GM23338 (cell line): ENCODE data around the gene TSFM. TPM values are rescaled to one million over a fixed set of nuclear protein-coding genes. Genes with fewer than 3 reads are reported as not detected.
A peak's percentile ranks its signal among the peaks of the same experiment; 100 is the strongest.

Experiments used
- ATAC-seq: fragments of 200-7000 bp; cut with Tn5 transposase; 3 replicates; pipeline ENCODE4 v1.9.1; 2020
- DNase-seq: peaks from one replicate; pipeline ENCODE4 v3.0.0-alpha.2; 2015; ENCODE audit warnings: low spot score
- H2AFZ ChIP-seq: fragments of 200-600 bp; sonication (generic); 2 replicates; pipeline ENCODE4 v1.8.0; 2016; ENCODE audit warnings: antibody characterized with exemption, mild to moderate bottlenecking, moderate library complexity
- H3F3A ChIP-seq: fragments of 200-600 bp; sonication (generic); replicated peaks from 2 replicates; pipeline ENCODE4 v1.8.0; 2017; ENCODE audit warnings: antibody characterized with exemption, mixed run types, low read depth
- H3K27ac ChIP-seq: fragments of 200-600 bp; sonication (generic); 2 replicates; pipeline ENCODE4 v1.6.1; 2016; ENCODE audit warnings: low read depth
- H3K27me3 ChIP-seq: fragments of 200-600 bp; sonication (generic); 2 replicates; pipeline ENCODE4 v1.8.0; 2016; ENCODE audit warnings: mild to moderate bottlenecking, mixed run types, moderate library complexity; ENCODE audit not compliant: insufficient read depth
- H3K36me3 ChIP-seq: fragments of 200-600 bp; sonication (generic); 2 replicates; pipeline ENCODE4 v1.8.0; 2016; ENCODE audit warnings: mild to moderate bottlenecking; ENCODE audit not compliant: insufficient read depth
- H3K4me1 ChIP-seq: fragments of 200-600 bp; sonication (generic); 2 replicates; pipeline ENCODE4 v1.8.0; 2016; ENCODE audit warnings: mild to moderate bottlenecking, moderate library complexity; ENCODE audit not compliant: insufficient read depth
- H3K4me2 ChIP-seq: fragments of 200-600 bp; sonication (generic); 2 replicates; pipeline ENCODE4 v1.7.1; 2017; ENCODE audit warnings: mixed run types
- H3K4me3 ChIP-seq: fragments of 200-600 bp; sonication (generic); 2 replicates; pipeline ENCODE4 v1.6.1; 2016; ENCODE audit warnings: mixed run types
- H3K79me2 ChIP-seq: fragments of 200-600 bp; sonication (generic); replicated peaks from 2 replicates; pipeline ENCODE4 v1.8.0; 2017; ENCODE audit warnings: mild to moderate bottlenecking; ENCODE audit not compliant: insufficient read depth
- H3K9me2 ChIP-seq: fragments of 200-600 bp; sonication (generic); 2 replicates; pipeline ENCODE4 v1.8.0; 2017; ENCODE audit not compliant: insufficient read depth
- H4K20me1 ChIP-seq: fragments of 200-600 bp; sonication (generic); replicated peaks from 2 replicates; pipeline ENCODE4 v1.8.0; 2017; ENCODE audit warnings: mild to moderate bottlenecking; ENCODE audit not compliant: insufficient read depth
- H3K27ac Mint-ChIP-seq: 2 replicates; pipeline ENCODE4 v1.8.0; 2020; ENCODE audit warnings: inconsistent platforms, mild to moderate bottlenecking, moderate library complexity, mixed read lengths
- H3K27me3 Mint-ChIP-seq: 3 replicates; pipeline ENCODE4 v1.8.0; 2022; ENCODE audit warnings: low read depth, mild to moderate bottlenecking, moderate library complexity, mixed read lengths, inconsistent platforms; ENCODE audit not compliant: insufficient read depth, poor library complexity
- H3K36me3 Mint-ChIP-seq: 3 replicates; pipeline ENCODE4 v1.8.0; 2021; ENCODE audit warnings: low read depth, mild to moderate bottlenecking, inconsistent platforms, moderate library complexity, mixed read lengths
- H3K4me1 Mint-ChIP-seq: 3 replicates; pipeline ENCODE4 v1.8.0; 2020; ENCODE audit warnings: mild to moderate bottlenecking, inconsistent platforms, mixed read lengths
- H3K4me3 Mint-ChIP-seq: 3 replicates; pipeline ENCODE4 v1.8.0; 2021; ENCODE audit warnings: moderate library complexity, mild to moderate bottlenecking, inconsistent platforms, mixed read lengths
- H3K9me3 Mint-ChIP-seq: 3 replicates; pipeline ENCODE4 v1.8.0; 2020; ENCODE audit warnings: moderate library complexity, mild to moderate bottlenecking, inconsistent platforms, mixed read lengths
- CREB1 ChIP-seq: fragments of 250-450 bp; sonication (Bioruptor Pico); IDR thresholded peaks from 2 replicates; pipeline ENCODE4 v1.5.0; 2020; ENCODE audit warnings: low read depth, mild to moderate bottlenecking, moderate library complexity
- JUNB ChIP-seq: IDR thresholded peaks from one replicate; pipeline ENCODE4 v1.6.1; 2016; ENCODE audit warnings: antibody characterized with exemption; ENCODE audit not compliant: unreplicated experiment
- STAT1 ChIP-seq: IDR thresholded peaks from one replicate; pipeline ENCODE4 v1.6.1; 2016; ENCODE audit warnings: antibody characterized with exemption; ENCODE audit not compliant: unreplicated experiment
- polyA plus RNA-seq: library from polyadenylated mRNA; unstranded; fragments of >200 nt; fragmentation: Nextera tagmentation; extraction: Ambion mirVana; gene quantifications from 2 replicates; pipeline ENCODE4 v1.2.1, GENCODE V29; 2016
- total RNA-seq: library from RNA; depleted of rRNA; stranded (reverse); fragments of >200 nt; shearing (Covaris generic); gene quantifications from 2 replicates; pipeline ENCODE4 v1.2.3, GENCODE V29; 2014
- TF ChIP-seq, protein P1 (sequence below): fragments of 250-450 bp; sonication (Bioruptor Pico); IDR thresholded peaks from 2 replicates; pipeline ENCODE4 v1.5.0; 2020; ENCODE audit warnings: mild to moderate bottlenecking, moderate library complexity

Gene TSFM
- total and polyA plus RNA-seq, 2 experiments from 2014 or later: 29.5 to 43.1 TPM

DNA sequence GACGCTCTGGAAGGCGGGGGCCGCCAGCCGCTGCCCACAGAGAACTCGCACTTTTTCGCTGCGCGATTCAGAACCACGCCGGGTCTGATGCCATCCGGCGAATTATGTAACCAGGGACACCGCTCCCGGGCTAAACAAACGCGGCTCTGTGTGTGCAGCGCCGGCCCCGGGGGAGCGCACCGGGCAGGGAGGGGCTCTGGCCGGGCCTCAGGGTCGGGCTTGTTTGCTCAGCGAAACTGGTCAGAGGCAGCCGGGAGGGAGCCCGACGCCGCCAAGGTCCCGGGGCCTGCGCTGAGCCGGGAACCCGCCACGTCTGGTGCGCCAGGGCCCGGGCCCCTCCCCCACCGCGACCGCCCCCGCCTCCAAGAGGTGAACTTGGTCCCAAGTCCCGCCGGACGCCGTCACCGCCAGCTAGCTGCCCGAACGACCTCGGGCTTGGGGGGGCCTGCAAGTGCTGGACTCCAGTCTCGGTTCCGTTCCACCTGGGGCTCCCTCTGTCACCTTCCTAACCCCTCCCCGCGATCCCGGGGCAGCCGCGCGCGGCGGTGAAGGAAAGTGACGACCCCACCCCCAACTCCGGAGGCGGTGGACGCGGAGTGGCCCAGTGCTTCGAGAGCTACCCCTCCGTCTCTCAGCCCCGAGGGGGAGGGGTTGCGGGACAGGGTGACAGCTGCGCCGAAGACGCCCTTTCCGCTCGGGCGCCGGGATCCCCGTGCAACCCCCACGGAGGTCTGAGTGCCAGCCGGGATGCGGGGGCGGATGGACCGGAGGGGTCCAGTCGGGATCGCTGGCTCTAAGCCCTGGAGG lies 63.1 kb downstream of the TSFM start:
- Mint-ChIP-seq H3K4me1 (peaks cover 53% of the 10 kb centered on the region), H3K36me3 (peaks cover 9% of the 10 kb centered on the region; the same call in 2 of the 3 replicates), H3K9me3 (no peaks in the 10 kb centered on the region), H3K27ac (0 out of 2 replicates have a peak overlapping the region, but pooled peaks have one; percentile 82), H3K4me3 (peak overlapping the region; percentile 84), H3K27me3 (peaks cover 13% of the 10 kb centered on the region)
- Histone ChIP-seq H3K36me3 (no peaks in the 10 kb centered on the region), H3K27me3 (no peaks in the 10 kb centered on the region), H3K79me2 (peaks cover 54% of the 10 kb centered on the region), H3F3A (peaks cover 5% of the 10 kb centered on the region; the same call in 1 of the 2 replicates), H3K4me3 (peak overlapping the region; percentile 99), H3K9me2 (no peaks in the 10 kb centered on the region), H3K4me2 (peak overlapping the region; percentile 97), H2AFZ (no peak overlapping the region), H4K20me1 (peaks cover 25% of the 10 kb centered on the region), H3K4me1 (peaks cover 53% of the 10 kb centered on the region), H3K27ac (peak overlapping the region; percentile 100)
- TF ChIP-seq CREB1 (CRISPR knock-in tag): peak; percentile 31; the same call in 1 of the 2 replicates
- TF ChIP-seq, protein P1, sequence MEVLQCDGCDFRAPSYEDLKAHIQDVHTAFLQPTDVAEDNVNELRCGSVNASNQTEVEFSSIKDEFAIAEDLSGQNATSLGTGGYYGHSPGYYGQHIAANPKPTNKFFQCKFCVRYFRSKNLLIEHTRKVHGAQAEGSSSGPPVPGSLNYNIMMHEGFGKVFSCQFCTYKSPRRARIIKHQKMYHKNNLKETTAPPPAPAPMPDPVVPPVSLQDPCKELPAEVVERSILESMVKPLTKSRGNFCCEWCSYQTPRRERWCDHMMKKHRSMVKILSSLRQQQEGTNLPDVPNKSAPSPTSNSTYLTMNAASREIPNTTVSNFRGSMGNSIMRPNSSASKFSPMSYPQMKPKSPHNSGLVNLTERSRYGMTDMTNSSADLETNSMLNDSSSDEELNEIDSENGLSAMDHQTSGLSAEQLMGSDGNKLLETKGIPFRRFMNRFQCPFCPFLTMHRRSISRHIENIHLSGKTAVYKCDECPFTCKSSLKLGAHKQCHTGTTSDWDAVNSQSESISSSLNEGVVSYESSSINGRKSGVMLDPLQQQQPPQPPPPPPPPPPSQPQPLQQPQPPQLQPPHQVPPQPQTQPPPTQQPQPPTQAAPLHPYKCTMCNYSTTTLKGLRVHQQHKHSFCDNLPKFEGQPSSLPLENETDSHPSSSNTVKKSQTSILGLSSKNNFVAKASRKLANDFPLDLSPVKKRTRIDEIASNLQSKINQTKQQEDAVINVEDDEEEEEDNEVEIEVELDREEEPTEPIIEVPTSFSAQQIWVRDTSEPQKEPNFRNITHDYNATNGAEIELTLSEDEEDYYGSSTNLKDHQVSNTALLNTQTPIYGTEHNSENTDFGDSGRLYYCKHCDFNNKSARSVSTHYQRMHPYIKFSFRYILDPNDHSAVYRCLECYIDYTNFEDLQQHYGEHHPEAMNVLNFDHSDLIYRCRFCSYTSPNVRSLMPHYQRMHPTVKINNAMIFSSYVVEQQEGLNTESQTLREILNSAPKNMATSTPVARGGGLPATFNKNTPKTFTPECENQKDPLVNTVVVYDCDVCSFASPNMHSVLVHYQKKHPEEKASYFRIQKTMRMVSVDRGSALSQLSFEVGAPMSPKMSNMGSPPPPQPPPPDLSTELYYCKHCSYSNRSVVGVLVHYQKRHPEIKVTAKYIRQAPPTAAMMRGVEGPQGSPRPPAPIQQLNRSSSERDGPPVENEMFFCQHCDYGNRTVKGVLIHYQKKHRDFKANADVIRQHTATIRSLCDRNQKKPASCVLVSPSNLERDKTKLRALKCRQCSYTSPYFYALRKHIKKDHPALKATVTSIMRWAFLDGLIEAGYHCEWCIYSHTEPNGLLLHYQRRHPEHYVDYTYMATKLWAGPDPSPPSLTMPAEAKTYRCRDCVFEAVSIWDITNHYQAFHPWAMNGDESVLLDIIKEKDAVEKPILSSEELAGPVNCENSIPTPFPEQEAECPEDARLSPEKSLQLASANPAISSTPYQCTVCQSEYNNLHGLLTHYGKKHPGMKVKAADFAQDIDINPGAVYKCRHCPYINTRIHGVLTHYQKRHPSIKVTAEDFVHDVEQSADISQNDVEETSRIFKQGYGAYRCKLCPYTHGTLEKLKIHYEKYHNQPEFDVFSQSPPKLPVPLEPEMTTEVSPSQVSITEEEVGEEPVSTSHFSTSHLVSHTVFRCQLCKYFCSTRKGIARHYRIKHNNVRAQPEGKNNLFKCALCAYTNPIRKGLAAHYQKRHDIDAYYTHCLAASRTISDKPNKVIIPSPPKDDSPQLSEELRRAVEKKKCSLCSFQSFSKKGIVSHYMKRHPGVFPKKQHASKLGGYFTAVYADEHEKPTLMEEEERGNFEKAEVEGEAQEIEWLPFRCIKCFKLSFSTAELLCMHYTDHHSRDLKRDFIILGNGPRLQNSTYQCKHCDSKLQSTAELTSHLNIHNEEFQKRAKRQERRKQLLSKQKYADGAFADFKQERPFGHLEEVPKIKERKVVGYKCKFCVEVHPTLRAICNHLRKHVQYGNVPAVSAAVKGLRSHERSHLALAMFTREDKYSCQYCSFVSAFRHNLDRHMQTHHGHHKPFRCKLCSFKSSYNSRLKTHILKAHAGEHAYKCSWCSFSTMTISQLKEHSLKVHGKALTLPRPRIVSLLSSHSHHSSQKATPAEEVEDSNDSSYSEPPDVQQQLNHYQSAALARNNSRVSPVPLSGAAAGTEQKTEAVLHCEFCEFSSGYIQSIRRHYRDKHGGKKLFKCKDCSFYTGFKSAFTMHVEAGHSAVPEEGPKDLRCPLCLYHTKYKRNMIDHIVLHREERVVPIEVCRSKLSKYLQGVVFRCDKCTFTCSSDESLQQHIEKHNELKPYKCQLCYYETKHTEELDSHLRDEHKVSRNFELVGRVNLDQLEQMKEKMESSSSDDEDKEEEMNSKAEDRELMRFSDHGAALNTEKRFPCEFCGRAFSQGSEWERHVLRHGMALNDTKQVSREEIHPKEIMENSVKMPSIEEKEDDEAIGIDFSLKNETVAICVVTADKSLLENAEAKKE (CRISPR knock-in tag): no peak
- ATAC-seq: peak; percentile 32
- DNase-seq: peak; percentile 71

DNA sequence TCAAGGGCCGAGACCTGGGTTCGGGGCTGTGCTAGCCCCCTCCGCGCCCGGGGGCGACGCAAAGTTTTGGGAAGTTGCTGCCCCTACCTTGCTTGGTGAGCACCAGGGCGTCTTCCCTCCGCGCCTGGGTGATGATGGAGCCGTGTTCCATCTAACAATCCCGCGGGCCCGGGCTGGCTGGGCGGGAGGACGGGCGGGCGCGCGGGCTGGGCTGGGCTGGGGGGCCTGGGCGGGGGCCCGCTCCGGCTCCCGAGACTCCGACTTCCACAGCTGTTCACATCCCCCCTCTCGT lies 63.6 kb downstream of the TSFM start:
- ATAC-seq (peak; percentile 10), DNase-seq (no peak)
- H3K36me3 Mint-ChIP-seq: peaks cover 9% of the 10 kb centered on the region; the same call in 2 of the 3 replicates
- H3K9me3 Mint-ChIP-seq: no peaks in the 10 kb centered on the region
- Histone ChIP-seq H3K4me3 (peak overlapping the region; percentile 99), H3K4me1 (peaks cover 53% of the 10 kb centered on the region), H3K4me2 (peak overlapping the region; percentile 97), H3K27me3 (no peaks in the 10 kb centered on the region), H3K36me3 (no peaks in the 10 kb centered on the region), H3K9me2 (no peaks in the 10 kb centered on the region), H3F3A (peaks cover 5% of the 10 kb centered on the region; the same call in 1 of the 2 replicates), H3K79me2 (peaks cover 49% of the 10 kb centered on the region), H2AFZ (no peak overlapping the region), H3K27ac (peak overlapping the region; percentile 100), H4K20me1 (peaks cover 20% of the 10 kb centered on the region)
- H3K4me1 Mint-ChIP-seq: peaks cover 52% of the 10 kb centered on the region
- no peak overlapping the region for H3K27ac Mint-ChIP-seq
- peak overlapping the region; percentile 84 for H3K4me3 Mint-ChIP-seq
- TF ChIP-seq JUNB: no peak
- no peak for TF ChIP-seq STAT1
- H3K27me3 Mint-ChIP-seq: peaks cover 16% of the 10 kb centered on the region
